Natural killer cell treated with Interleukin-12 subunit alpha and Interleukin-12 subunit beta and Interleukin-15 and Interleukin-18, amount 100 ng/mL, for 72 hours (primary cell): ENCODE data around the gene CSTPP1. TPM values are rescaled to one million over a fixed set of nuclear protein-coding genes. Genes with fewer than 3 reads are reported as not detected.
A peak's percentile ranks its signal among the peaks of the same experiment; 100 is the strongest.

Source experiments
- ATAC-seq, 2 donors: fragments of 150-1000 bp; cut with Tn5 transposase in 1 of 2; sonication (Bioruptor Pico), chemical (Tn5 transposase) in 1 of 2; 2 replicates each; pipeline ENCODE4 v1.10.0; 2021
- DNase-seq: peaks from one replicate; pipeline ENCODE4 v3.0.0; 2022; ENCODE audit warnings: low spot score
- H3K27ac Mint-ChIP-seq, 2 donors: 1 replicate in 1 of 2; 2 replicates in 1 of 2; pipeline ENCODE4 v1.8.0; 2022; ENCODE audit warnings: mixed read lengths in 2 of 2, mild to moderate bottlenecking in 1 of 2, moderate library complexity in 1 of 2
- H3K27me3 Mint-ChIP-seq, 2 donors: 1 replicate in 1 of 2; 2 replicates in 1 of 2; pipeline ENCODE4 v1.8.0; 2022; ENCODE audit warnings: mixed read lengths in 2 of 2
- H3K36me3 Mint-ChIP-seq: one replicate; pipeline ENCODE4 v1.8.0; 2022; ENCODE audit warnings: mixed read lengths
- H3K4me1 Mint-ChIP-seq, 2 donors: 1 replicate in 1 of 2; 2 replicates in 1 of 2; pipeline ENCODE4 v1.8.0; 2022; ENCODE audit warnings: low read depth in 2 of 2, mixed read lengths in 2 of 2, mild to moderate bottlenecking in 1 of 2
- H3K4me3 Mint-ChIP-seq: one replicate; pipeline ENCODE4 v1.8.0; 2022; ENCODE audit warnings: mixed read lengths
- H3K9me3 Mint-ChIP-seq: 2 replicates; pipeline ENCODE4 v1.8.0; 2022; ENCODE audit warnings: mixed read lengths
- total RNA-seq, 2 donors: library from RNA; stranded (reverse); gene quantifications; one replicate each; pipeline ENCODE4 v1.2.3, GENCODE V29; 2022

The CSTPP1 gene
- total RNA-seq, 2 donors from 2014 or later = 20.9 to 23.8 TPM

- Mint-ChIP-seq H3K36me3 (no peaks in the 10 kb centered on the region), H3K27me3 (no peaks in the 10 kb centered on the region), H3K4me1 (no peaks in the 10 kb centered on the region), H3K9me3 (no peaks in the 10 kb centered on the region), H3K4me3 (no peak overlapping the region), H3K27ac (no peak overlapping the region)
- ATAC-seq (no peak), DNase-seq (peak; percentile 1)
Measured at GRCh38 chr11:47147250-47147649, 210.7 kb downstream of the CSTPP1 start.

GRCh38 chr11:47147681-47148080 lies 211.1 kb downstream of the CSTPP1 start:
- DNase-seq = no peak
- Mint-ChIP-seq H3K9me3 (no peaks in the 10 kb centered on the region), H3K27ac (no peak overlapping the region), H3K4me3 (no peak overlapping the region), H3K27me3 (no peaks in the 10 kb centered on the region), H3K4me1 (no peaks in the 10 kb centered on the region), H3K36me3 (no peaks in the 10 kb centered on the region)
- ATAC-seq = no peak

GRCh38 chr11:47148270-47148669 lies 211.7 kb downstream of the CSTPP1 start:
- no peak for DNase-seq
- H3K9me3 Mint-ChIP-seq = no peaks in the 10 kb centered on the region
- H3K27ac Mint-ChIP-seq = no peak overlapping the region
- ATAC-seq = no peak
- no peak overlapping the region for H3K4me3 Mint-ChIP-seq
- no peaks in the 10 kb centered on the region for H3K36me3 Mint-ChIP-seq
- H3K4me1 Mint-ChIP-seq = peaks cover 4% of the 10 kb centered on the region in 2 donors
- no peaks in the 10 kb centered on the region for H3K27me3 Mint-ChIP-seq

- ATAC-seq (no peak), DNase-seq (no peak)
- Mint-ChIP-seq H3K4me1 (peaks cover 6% of the 10 kb centered on the region in 2 donors), H3K36me3 (no peaks in the 10 kb centered on the region), H3K27me3 (no peaks in the 10 kb centered on the region), H3K9me3 (no peaks in the 10 kb centered on the region), H3K4me3 (no peak overlapping the region), H3K27ac (no peak overlapping the region)
Measured at GRCh38 chr11:47148903-47149531, 212.5 kb downstream of the CSTPP1 start.

- H3K27me3 Mint-ChIP-seq = no peaks in the 10 kb centered on the region
- no peak for DNase-seq
- no peak overlapping the region for H3K4me3 Mint-ChIP-seq
- no peak for ATAC-seq
- peaks cover 11 to 14% of the 10 kb centered on the region in 2 donors for H3K4me1 Mint-ChIP-seq
- H3K36me3 Mint-ChIP-seq = no peaks in the 10 kb centered on the region
- H3K27ac Mint-ChIP-seq = no peak overlapping the region
- no peaks in the 10 kb centered on the region for H3K9me3 Mint-ChIP-seq
Measured at GRCh38 chr11:47149782-47150181, 213.2 kb downstream of the CSTPP1 start.

GRCh38 chr11:47152126-47152952 lies 215.8 kb downstream of the CSTPP1 start:
- H3K27me3 Mint-ChIP-seq = no peaks in the 10 kb centered on the region
- H3K36me3 Mint-ChIP-seq = no peaks in the 10 kb centered on the region
- H3K27ac Mint-ChIP-seq = no peak overlapping the region
- DNase-seq (no peak), ATAC-seq (no peak)
- peaks cover 21 to 23% of the 10 kb centered on the region in 2 donors for H3K4me1 Mint-ChIP-seq
- H3K9me3 Mint-ChIP-seq = no peaks in the 10 kb centered on the region
- no peak overlapping the region for H3K4me3 Mint-ChIP-seq

GRCh38 chr11:47152953-47153950 lies 216.7 kb downstream of the CSTPP1 start:
- peak; percentile 47 to 64 for ATAC-seq

GRCh38 chr11:47154616-47155570 lies 218.3 kb downstream of the CSTPP1 start:
- no peaks in the 10 kb centered on the region for H3K36me3 Mint-ChIP-seq
- H3K27ac Mint-ChIP-seq = peak overlapping the region; percentile 52 to 55
- H3K4me3 Mint-ChIP-seq = peak overlapping the region; percentile 75

More at GRCh38 chr11:47152953-47153950, 216.7 kb downstream of the CSTPP1 start:
- DNase-seq = no peak
- H3K27me3 Mint-ChIP-seq = no peaks in the 10 kb centered on the region
- H3K4me1 Mint-ChIP-seq = peaks cover 21 to 23% of the 10 kb centered on the region in 2 donors
- H3K9me3 Mint-ChIP-seq = no peaks in the 10 kb centered on the region
- peak overlapping the region; percentile 21 for H3K4me3 Mint-ChIP-seq
- no peaks in the 10 kb centered on the region for H3K36me3 Mint-ChIP-seq
- no peak overlapping the region for H3K27ac Mint-ChIP-seq

GRCh38 chr11:47155879-47156278 lies 219.3 kb downstream of the CSTPP1 start:
- Mint-ChIP-seq H3K4me3 (no peak overlapping the region), H3K27me3 (no peaks in the 10 kb centered on the region), H3K4me1 (peaks cover 21 to 23% of the 10 kb centered on the region in 2 donors), H3K36me3 (no peaks in the 10 kb centered on the region), H3K27ac (peak overlapping the region in 1 of 2 donors; percentile 52), H3K9me3 (no peaks in the 10 kb centered on the region)
- no peak for ATAC-seq
- no peak for DNase-seq

More at GRCh38 chr11:47154616-47155570, 218.3 kb downstream of the CSTPP1 start:
- ATAC-seq (peak; percentile 63 to 76), DNase-seq (no peak)
- H3K9me3 Mint-ChIP-seq = no peaks in the 10 kb centered on the region
- H3K4me1 Mint-ChIP-seq = peaks cover 21 to 23% of the 10 kb centered on the region in 2 donors
- no peaks in the 10 kb centered on the region for H3K27me3 Mint-ChIP-seq

GRCh38 chr11:47156333-47156732 lies 219.8 kb downstream of the CSTPP1 start:
- DNase-seq (no peak), ATAC-seq (no peak)
- H3K27me3 Mint-ChIP-seq = no peaks in the 10 kb centered on the region
- H3K9me3 Mint-ChIP-seq = no peaks in the 10 kb centered on the region
- H3K4me3 Mint-ChIP-seq = no peak overlapping the region
- H3K36me3 Mint-ChIP-seq = no peaks in the 10 kb centered on the region
- no peak overlapping the region for H3K27ac Mint-ChIP-seq
- H3K4me1 Mint-ChIP-seq = peaks cover 21 to 23% of the 10 kb centered on the region in 2 donors

GRCh38 chr11:47156951-47157350 lies 220.4 kb downstream of the CSTPP1 start:
- Mint-ChIP-seq H3K4me1 (peaks cover 23 to 24% of the 10 kb centered on the region in 2 donors), H3K9me3 (no peaks in the 10 kb centered on the region), H3K36me3 (no peaks in the 10 kb centered on the region), H3K27ac (no peak overlapping the region), H3K27me3 (no peaks in the 10 kb centered on the region), H3K4me3 (no peak overlapping the region)
- no peak for ATAC-seq
- DNase-seq = no peak

GRCh38 chr11:47157805-47158204 lies 221.2 kb downstream of the CSTPP1 start:
- H3K27me3 Mint-ChIP-seq = no peaks in the 10 kb centered on the region
- ATAC-seq (no peak), DNase-seq (no peak)
- H3K36me3 Mint-ChIP-seq = no peaks in the 10 kb centered on the region
- no peak overlapping the region for H3K27ac Mint-ChIP-seq
- H3K4me1 Mint-ChIP-seq = peaks cover 23 to 25% of the 10 kb centered on the region in 2 donors
- H3K9me3 Mint-ChIP-seq = no peaks in the 10 kb centered on the region
- H3K4me3 Mint-ChIP-seq = no peak overlapping the region
